Activated CD8-positive, alpha-beta memory T cell treated with anti-CD3 and anti-CD28 coated beads for 36 hours (primary cell): ENCODE results near the gene ALMS1. TPM values are rescaled to one million over a fixed set of nuclear protein-coding genes. Genes with fewer than 3 reads are reported as not detected.
"Not testable (repeated sequence)": the region's sequence is repeated elsewhere in the genome, so short reads cannot be mapped to it uniquely, and the experiment has no call there.

Experiments used
- CTCF ChIA-PET: fragments of 350-600 bp; sonication (Branson Sonifier 250); formaldehyde crosslinking; loops from one replicate; lab custom pipeline; 2021; ENCODE audit warnings: antibody characterized with exemption; lab: Charles Lee
- POLR2A ChIA-PET: fragments of 350-600 bp; sonication (Branson Sonifier 250); formaldehyde crosslinking; loops from one replicate; lab custom pipeline; 2021; ENCODE audit warnings: antibody characterized with exemption; lab: Charles Lee
- total RNA-seq, 2 experiments: library from RNA; stranded (reverse); gene quantifications; one replicate each; pipeline ENCODE4 v1.2.3, GENCODE V29; 2021

The ALMS1 gene
- total RNA-seq, 2 experiments from 2014 or later, result 21.1 to 22.8 TPM

DNA sequence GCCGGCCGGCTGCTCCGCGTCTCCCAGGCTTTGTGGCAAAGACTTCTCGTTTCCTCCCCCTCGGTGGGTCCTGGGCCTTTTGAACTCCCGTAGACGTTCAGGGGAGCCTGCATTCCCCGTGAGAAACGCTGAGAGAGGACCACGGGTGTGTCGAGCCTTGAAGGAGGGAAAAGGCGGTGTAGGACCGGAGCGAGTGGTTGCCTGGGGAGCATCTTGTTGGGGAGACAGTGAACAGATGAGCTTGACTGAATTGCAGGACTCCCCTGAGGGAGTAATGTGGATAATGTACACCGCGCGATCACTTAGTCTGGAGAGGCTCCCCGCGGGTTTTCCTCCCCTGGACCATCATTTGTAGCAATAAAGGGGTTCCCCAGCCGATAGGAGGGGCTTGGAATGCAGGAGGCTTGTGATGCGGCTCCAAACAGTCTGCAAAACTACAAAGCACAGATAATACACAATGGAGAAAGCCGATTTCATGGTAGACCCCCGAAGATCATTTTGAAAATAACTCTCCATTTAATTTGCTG is 769 bp downstream of the ALMS1 start:
- CTCF ChIA-PET, result interaction anchor here (1.5 to 2.0 kb wide), 2 partner anchors 96 to 101 kb away, joined by 6 read pairs; no protein-coding TSS in a partner anchor

DNA sequence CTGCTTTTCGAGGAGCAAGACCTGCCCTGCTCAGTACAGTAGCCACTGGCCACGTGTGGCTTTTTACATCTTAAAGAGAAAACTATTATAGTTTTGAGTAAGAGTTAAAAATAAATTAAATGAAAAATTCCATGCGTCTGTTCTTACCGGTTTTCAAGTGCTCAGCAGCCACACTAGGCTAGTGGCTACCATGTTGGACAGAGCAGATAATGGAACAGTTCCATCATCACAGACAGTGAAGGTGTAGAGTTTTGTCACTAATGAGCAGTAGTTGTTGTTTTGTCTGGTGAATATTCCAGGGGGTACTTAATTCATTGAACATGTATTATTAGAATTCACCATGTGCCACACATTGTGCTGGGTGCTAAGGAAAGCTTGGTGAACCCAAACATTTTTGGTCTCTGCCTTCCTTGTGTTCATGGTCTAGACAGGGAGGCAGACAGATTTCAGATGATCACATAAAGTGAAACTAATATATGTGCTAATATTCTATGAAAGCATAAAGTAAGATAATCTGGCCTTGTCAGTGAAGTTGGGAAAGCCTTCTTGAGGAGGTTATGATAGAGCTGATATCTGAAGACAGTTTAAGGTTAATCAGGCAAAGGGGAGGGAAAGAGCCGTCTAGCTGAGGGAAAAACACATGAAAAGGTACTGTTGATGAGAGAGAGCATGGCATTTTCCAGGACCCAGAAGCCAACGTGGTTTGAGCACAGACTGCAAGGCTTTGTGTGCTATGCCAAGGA is 1.4 kb downstream of the ALMS1 start:
- POLR2A ChIA-PET, result interaction anchor here (0.5 to 1.8 kb wide), 2 partner anchors 102 to 124 kb away, joined by 4 to 8 read pairs; partner anchors contain the start of gene FBXO41
- CTCF ChIA-PET, result interaction anchor here (1.5 to 2.0 kb wide), 2 partner anchors 97 to 102 kb away, joined by 6 read pairs; no protein-coding TSS in a partner anchor

More for the DNA sequence above, 769 bp downstream of the ALMS1 start:
- POLR2A ChIA-PET, result interaction anchor here (1.8 kb wide), 1 partner anchor 102 kb away, joined by 8 read pairs; the partner anchor contains the start of gene FBXO41

DNA sequence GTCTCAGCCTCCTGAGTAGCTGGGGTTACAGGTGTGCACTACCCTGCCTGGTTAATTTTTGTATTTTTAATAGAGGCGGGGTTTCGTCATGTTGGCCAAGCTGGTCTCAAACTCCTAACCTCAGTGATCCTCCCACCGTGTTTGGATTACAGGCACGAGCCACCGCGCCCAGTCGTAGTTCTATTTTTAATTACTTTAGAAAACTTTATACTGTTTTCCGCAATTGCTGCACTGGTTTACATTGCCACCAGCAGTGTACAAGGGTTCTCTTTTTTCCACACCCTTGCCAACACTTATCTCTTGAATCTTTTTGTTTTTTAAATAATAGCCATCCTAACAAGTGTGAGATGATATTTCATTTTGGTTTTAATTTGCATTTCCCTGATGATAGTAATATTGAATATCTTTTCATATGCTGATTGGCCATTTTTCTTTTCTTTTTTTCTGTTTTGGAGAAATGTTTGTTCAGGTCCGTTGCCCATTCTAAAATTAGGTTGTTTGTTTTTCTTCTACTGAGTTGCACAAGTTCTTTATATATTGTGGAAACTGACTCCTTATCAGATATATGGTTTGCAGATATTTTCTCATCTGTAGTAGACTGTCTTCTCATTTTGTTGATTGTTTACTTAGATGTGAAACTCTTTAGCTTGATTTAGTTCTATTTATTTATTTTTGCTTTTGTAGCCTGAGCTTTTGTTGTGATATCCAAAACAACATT is 16.9 kb downstream of the ALMS1 start:
- ChIA-PET POLR2A (no interaction called here), CTCF (no interaction called here)

DNA sequence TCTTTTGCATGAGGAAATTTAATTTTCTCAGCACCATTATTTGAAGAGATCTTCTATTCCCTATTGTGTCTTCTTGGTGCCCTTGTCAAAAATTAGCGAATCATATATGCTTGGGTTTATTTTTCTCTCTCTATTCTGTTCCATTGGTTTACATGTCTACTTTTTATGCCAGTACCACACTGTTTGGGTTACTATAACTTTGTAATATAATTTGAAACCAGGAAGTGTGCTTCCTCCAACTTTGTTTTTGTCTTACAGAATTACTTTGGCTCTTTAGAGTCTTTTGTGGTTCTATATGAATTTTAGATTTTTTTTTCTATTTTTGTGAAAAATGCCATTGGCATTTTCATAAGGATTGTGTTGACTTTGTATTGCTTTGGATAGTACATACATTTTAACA is 17.6 kb downstream of the ALMS1 start:
- ChIA-PET POLR2A (no interaction called here), CTCF (no interaction called here)

DNA sequence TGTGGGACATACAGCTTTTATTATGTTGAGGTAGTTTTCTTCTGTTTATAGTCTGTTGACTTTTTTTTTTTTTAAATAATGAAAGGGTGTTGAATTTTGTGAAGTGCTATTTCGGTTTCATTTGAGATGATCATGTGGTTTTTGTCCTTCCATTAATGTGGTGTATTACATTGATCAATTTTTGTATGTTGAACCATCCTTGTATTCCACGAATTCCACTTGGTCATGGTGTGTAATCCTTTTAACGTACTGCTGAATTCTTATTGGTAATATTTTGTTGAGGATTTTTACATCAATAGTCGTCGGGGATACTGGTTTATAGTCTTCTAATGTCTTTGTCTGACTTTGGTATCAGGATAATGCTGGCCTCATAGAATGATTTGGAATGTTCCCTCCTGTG is 18.8 kb downstream of the ALMS1 start:
- ChIA-PET CTCF (no interaction called here), POLR2A (no interaction called here)

DNA sequence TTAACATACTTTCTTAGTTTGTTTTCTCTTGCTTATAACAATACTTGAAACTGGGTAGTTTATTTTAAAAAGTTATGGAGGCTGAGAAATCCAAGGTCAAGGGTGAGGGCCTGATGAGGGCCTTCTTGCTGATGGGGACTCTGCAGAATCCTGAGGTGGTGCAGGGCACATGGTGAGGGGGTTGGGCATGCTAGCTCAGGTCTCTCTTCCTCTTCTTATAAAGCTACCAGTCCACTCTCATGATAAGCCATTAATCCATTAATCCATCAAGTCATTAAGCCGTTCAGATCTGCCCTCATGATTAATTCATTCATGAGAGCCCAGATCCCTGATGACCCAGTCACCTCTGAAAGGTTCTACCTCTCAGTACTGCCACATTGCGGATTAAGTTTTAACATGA is 21.4 kb downstream of the ALMS1 start:
- CTCF ChIA-PET, result no interaction called here

DNA sequence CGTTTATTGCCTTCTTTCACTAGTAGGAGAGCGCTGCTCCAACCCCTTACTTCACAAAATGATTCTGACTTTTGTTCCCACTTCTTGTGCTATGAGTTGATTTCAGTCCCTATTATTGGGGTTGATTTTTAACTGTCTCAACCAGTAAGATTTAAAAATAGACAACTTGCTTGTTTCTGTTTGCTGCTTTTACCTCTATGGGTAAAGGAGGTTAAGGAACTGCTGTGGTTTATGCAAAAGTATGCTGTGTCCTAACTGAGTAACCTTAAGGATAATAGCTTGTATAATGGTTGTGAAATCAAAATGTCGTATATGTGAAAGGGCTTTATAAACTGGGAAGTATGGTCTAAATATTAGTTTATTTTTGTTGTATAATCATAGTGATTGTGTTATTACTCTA is 22.6 kb downstream of the ALMS1 start:
- CTCF ChIA-PET, result no interaction called here

More for the DNA sequence above, 21.4 kb downstream of the ALMS1 start:
- POLR2A ChIA-PET, result no interaction called here

DNA sequence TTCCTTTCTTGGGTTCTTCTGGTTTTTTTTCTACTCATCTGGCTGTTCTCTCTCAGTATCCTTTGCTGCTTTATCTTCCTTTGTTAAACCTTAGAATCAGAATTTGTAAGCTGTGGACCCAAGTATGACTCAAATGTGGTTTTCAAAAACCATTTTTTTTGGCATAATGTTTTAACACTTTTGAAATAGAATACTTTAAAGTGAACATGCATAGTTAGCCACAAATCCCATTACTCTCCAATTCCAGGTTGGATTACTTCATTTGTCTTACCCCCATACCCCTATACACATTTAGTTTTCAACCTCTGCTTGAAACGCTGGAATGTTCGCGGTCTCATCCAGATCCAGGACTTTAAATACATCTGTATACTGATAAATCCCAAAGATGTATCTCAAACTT is 29.1 kb downstream of the ALMS1 start:
- POLR2A ChIA-PET, result no interaction called here

More for the DNA sequence above, 22.6 kb downstream of the ALMS1 start:
- POLR2A ChIA-PET, result interaction anchor here (0.6 to 0.7 kb wide), 3 partner anchors 10 to 169 kb away, joined by 3 to 8 read pairs (median 4); no protein-coding TSS in a partner anchor

DNA sequence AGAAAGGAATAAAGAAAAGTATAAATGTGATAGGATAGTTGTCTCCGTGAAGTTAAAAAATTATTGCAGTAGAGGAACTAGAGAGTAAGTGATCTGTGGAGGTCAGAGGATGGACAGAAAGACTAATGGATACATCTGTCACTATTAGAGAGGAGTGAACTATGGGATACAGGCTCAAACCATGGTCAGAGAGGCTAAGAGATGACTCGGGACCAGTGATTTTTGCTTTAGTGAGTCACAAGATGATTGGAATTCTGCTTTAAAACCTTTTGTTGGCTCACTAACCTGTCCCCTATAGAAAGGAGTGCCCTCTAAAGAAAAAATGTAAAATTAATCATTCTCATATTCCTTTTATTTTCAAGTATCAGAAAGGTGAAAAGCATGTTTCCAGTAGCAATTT is 30.3 kb downstream of the ALMS1 start:
- ChIA-PET CTCF (no interaction called here), POLR2A (no interaction called here)

More for the DNA sequence above, 29.1 kb downstream of the ALMS1 start:
- CTCF ChIA-PET, result no interaction called here

DNA sequence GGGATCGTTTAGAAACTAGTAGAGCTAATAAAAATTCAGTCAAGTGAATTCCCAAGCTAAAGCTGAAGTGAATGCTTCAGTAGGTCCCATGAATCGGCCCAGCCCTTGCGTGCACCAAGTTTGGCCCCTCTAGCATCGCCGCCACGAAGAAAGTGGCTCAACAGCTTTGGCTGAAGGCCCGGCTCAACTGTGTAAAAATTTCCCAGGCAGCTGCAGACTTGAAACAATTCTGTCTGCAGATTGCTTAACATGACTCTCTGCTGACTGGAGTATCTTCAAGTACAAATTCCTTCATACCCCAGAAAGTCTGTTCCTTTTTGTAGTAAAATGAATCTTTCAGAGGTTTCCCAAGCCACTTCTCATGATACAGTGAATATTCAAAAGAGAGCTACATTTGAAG is 32.7 kb downstream of the ALMS1 start:
- ChIA-PET POLR2A (no interaction called here), CTCF (no interaction called here)

DNA sequence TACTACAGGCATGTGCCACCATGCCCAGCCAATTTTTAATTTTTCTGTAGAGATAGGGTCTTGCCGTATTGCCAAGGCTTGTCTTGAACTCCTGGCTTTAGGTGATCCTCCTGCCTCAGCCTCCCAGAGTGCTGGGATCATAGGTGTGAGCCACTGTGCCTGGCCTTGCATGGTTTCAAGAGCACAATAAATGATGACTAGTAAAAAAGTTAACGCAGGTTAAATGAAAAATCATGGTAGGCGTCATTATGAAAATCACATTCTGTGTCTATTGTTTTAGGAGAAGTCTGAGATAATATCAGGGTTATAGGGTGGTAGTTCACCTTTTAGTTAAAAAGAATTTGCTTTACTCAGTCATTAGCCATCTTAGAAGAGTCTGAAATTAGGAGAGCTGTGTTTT is 38.3 kb downstream of the ALMS1 start:
- POLR2A ChIA-PET, result no interaction called here
- CTCF ChIA-PET, result no interaction called here

DNA sequence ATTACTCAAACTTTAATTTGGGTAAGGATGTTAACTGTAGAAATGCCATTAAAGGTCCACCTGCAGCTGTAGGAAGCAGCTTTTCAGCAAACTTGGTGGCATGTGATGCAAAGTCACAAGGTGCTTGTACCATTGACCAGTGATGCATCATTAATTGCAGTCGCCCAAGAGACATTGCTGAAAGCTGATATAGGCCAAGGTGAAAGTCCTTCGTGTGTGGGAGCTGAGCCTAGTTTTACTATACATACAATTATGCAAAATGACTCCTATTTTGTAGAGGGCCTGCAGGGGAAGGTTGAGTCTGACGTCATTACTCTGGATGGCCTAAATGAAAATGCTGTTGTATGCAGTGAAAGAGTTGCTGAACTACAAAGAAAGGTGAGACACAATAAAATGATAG is 40.5 kb downstream of the ALMS1 start:
- ChIA-PET CTCF (no interaction called here), POLR2A (no interaction called here)

DNA sequence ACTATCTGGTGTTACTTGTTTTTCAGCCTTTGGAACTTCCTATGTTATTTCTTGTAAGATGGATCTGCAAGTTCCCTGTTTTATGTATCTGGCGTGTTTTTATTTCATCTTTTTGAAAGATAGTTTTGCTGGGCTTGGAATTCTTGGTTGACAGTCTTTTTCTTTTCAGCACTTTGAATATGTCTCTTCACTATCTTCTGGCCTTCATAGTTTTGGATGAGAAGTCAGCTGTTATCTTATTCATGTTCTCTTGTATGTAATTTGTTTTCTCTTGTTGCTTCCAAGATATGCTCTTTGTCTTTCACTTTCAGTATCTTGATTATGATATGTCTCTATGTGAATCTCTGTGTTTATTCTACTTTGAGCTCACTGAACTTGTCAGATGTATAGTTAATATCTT is 50.4 kb downstream of the ALMS1 start:
- CTCF ChIA-PET, result no interaction called here
- POLR2A ChIA-PET, result no interaction called here

DNA sequence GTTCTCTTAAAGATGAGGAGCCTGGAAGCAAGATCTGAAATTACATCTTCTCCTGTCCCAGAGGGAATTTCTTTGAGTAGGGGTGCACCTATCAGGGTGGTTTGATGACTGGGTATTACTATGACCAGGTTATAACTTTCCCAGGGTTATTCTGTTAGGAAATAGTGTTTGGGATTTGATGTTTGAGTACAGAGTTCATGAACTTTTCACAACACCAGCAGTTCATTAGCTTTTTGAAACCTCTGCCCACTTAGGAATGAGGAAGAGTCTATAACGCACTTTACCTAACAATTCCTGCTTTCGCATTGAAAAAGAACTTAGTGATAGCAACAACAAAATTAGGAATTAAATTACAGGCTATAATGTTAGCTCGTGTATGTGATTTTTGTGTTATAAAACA is 58.6 kb downstream of the ALMS1 start:
- POLR2A ChIA-PET, result no interaction called here

DNA sequence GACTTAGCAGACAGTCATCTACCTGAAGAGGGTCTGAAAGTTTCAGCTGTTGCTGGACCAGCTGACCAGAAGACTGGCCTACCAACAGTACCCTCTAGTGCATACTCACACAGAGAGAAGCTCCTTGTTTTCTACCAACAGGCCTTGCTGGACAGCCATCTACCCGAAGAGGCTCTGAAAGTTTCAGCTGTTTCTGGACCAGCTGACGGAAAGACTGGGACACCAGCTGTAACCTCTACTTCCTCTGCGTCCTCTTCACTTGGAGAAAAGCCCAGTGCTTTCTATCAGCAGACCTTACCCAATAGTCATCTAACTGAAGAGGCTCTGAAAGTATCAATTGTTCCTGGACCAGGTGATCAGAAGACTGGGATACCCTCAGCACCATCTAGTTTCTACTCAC is 63.2 kb downstream of the ALMS1 start:
- ChIA-PET POLR2A (no interaction called here), CTCF (no interaction called here)

More for the DNA sequence above, 58.6 kb downstream of the ALMS1 start:
- CTCF ChIA-PET, result no interaction called here

DNA sequence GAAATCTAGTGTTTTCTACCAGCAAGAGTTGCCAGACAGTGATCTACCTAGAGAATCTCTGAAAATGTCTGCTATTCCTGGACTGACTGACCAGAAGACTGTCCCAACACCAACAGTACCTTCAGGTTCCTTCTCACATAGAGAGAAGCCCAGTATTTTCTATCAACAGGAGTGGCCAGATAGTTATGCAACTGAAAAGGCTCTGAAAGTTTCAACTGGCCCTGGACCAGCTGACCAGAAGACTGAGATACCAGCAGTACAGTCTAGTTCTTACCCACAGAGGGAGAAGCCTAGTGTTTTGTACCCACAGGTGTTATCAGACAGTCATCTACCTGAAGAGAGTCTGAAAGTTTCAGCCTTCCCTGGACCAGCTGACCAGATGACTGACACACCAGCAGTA is 63.8 kb downstream of the ALMS1 start:
- POLR2A ChIA-PET, result no interaction called here
- CTCF ChIA-PET, result no interaction called here

DNA sequence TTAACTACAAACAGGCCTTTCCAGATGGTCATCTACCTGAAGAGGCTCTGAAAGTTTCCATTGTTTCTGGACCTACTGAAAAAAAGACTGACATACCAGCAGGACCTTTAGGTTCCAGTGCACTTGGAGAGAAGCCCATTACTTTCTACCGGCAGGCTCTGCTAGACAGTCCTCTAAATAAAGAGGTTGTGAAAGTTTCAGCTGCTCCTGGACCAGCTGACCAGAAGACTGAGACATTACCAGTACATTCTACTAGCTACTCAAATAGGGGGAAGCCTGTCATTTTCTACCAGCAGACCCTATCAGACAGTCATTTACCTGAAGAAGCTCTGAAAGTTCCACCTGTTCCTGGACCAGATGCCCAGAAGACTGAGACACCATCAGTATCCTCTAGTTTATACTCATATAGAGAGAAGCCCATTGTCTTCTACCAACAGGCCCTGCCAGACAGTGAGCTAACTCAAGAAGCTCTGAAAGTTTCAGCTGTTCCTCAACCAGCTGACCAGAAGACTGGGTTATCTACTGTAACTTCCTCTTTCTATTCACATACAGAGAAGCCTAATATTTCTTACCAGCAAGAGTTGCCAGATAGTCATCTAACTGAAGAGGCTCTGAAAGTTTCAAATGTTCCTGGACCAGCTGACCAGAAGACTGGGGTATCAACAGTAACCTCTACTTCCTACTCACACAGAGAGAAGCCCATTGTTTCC is 65.8 kb downstream of the ALMS1 start:
- CTCF ChIA-PET, result interaction anchor here (0.9 kb wide), 1 partner anchor 99 kb away, joined by 3 read pairs; no protein-coding TSS in a partner anchor
- POLR2A ChIA-PET, result no interaction called here

DNA sequence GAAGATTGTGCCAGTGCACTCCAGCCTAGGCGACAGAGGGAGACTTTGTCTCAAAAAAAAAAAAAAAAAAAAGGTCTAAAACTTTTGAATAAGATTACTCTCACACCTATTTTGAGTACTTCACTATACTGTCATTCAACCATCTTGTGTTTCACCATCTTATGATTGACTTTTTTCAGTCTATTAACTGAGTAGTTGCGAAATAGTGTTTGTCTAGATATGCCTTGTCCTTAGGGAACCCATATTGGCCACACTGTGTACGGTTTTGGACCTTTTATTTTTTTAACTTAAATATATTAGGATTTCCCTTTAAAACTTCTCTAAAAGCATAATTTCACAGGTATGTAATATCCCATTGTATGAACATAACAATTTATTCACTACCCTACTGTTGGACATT is 72.3 kb downstream of the ALMS1 start:
- POLR2A ChIA-PET, result no interaction called here
- CTCF ChIA-PET, result no interaction called here

DNA sequence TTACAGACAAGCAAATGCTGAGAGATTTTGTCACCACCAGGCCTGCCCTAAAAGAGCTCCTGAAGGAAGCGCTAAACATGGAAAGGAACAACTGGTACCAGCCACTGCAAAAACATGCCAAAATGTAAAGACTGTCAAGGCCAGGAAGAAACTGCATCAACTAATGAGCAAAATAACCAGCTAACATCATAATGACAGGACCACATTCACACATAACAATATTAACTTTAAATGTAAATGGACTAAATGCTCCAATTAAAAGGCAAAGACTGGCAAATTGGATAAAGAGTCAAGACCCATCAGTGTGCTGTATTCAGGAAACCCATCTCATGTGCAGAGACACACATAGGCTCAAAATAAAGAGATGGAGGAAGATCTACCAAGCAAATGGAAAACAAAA is 76.8 kb downstream of the ALMS1 start:
- CTCF ChIA-PET, POLR2A ChIA-PET: not testable (repeated sequence)

DNA sequence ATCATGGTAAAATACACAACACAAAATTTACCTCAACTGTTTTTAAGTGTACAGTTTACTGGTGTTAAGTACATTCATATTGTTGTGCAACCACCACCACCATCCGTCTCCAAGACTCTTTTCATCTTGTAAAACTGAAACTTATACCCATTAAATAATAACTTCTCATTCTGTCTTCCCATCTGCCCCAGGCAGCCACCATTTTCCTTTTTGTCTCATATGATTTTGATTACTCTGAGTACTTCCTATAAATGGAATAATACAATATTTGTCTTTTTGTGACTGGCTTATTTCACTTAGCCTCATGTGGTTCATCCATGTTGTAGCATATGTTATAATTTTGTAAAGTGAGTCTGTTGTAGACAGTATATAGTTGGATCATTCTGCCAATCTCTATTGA is 82.7 kb downstream of the ALMS1 start:
- ChIA-PET CTCF (no interaction called here), POLR2A (no interaction called here)
